Measurements from ENCODE around the gene STARD5.
A peak's percentile ranks its signal among the peaks of the same experiment; 100 is the strongest.
"Not testable (repeated sequence)": the region's sequence is repeated elsewhere in the genome, so short reads cannot be mapped to it uniquely, and the experiment has no call there.

The STARD5 gene, protein sequence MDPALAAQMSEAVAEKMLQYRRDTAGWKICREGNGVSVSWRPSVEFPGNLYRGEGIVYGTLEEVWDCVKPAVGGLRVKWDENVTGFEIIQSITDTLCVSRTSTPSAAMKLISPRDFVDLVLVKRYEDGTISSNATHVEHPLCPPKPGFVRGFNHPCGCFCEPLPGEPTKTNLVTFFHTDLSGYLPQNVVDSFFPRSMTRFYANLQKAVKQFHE

DNA sequence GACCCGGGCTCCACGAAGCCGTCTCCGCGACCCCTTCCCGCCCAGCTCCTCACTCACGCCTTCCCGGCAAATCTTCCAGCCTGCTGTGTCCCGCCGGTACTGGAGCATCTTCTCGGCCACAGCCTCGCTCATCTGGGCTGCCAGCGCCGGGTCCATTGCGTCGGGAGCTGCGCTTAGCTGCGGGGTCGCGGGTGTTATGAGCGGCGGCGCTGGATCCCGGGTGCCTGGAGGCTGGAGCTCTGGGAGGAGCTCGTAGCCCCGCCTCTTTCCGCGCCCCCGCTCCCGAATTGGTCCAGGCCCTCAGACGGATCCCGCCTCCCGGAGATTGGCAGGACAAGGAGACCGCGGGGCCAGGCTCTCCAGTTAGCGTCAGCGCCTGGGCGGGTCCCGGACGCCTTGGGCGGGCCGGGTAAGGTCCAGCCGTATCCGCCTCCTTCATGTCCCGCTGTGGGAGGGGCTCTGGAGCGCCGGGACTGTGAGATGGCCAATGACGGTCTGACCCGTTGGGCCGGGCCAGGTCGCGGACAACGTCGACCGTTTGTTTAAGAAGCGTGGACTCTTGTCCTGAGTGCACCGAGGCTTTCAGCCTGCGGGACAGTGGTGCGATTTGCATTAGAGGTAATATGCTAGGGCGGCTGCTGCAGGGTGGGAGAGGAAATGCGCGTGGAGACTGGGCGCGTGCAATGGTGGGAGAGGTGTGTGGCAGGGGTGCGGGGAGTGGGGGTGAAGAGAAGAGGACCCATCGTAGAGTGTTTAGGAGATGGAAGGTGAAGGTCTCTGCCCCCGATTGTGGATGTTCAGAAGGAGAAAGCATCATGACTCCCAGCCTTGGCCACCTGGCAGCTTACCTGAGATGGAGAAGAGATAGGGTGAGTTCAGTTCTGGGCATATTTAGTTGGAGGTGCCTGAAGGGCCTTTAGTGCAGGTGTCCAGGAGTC, at the start of gene STARD5:
Gene STARD5 (minus strand): TSS at position 198 of the 938 bp plus-strand sequence. CDS start 42 bp downstream, at position 156.
- DNase-seq, result peak; percentile 98

DNA sequence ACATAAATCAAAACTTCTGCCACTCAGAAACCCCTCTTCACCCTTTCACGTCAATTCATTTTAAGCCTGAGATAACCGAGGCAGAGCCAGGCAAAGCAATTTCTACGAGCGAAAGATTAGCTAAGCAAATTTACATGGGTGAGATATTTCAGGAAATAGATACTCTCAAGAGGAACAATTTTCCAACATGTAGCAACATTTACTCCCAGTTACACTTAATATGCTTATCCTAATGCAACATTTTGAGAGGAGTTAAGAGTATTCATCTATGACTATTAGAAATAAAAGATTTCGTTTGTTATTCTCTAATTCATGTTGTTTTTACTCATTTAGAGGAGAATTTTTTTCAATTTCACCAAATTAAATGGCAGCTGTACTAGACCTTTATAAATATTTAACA, 49.2 kb upstream of the STARD5 start:
- DNase-seq, result no peak

DNA sequence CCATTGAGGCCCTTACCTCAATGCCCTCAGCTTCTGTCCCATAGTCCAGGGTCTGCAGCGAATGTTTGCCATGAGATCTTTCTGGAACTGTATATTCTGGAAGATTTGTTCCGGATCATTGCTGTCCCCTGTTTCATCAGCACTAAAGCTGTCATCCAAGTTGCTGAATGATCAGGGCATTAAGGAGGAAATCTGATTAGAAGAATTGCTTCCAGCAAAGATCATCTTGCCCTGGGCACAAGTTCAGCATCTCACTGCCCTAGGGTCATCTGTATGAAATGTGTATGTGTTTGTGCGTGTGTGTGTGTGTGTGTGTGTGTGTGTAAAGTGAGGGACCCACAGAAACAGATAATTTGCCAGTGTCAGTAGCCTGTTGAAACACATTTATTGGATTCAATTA, 48.6 kb upstream of the STARD5 start:
- DNase-seq, result no peak

DNA sequence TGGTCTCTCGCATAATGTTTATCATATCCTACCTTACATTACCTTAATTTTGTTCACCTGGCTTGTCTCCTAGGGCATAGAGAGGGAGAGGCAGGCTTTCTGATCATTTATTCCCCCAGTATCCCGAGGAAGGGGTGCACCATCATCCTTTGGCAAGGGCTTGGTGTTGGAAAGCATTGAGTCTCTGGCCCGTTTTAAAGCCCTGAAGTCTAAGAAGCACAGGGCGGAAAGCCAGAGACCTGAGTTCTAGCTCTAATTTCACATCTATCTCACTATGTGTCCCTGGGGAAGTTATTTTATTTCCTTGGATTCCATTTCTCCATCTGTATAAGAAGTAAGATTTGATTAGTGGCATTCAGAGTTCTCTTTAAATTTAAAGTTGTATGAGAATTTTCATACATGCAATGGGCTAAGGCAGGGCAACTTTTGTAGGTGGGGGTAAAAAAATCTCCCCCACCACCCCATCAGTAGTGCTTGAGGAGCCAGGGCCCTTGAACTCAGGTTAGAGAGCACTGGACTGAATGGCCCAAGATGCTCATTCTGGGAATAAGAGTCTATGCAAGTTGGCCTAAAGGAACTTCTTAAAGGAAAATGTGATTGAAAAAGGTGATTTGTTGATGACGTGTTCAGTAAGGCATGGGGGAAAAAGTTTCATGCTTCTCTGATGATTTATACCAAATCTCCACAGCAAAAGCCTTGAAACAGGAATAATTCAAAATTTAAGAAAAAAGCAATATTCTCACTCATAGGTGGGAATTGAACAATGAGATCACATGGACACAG, 40.0 kb upstream of the STARD5 start:
- DNase-seq, result no peak

DNA sequence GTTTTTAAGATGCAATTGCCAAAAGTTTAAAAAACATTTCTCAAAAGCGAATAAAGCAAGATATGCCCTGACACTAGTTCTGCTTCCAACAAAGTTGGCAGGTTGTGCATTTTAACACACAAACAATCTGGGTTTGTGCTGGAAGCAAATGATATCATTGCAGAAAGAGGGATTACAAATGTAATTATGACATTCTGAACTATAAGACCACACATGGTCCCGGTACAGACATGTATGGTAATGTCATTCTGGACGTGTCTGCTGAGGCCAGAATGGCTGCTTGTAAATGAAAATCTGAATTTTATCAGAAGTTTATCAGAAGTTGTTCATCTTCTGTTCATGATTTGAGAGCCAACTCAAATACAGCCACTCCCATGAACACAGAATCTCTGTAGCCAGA, 39.3 kb upstream of the STARD5 start:
- no peak for DNase-seq

DNA sequence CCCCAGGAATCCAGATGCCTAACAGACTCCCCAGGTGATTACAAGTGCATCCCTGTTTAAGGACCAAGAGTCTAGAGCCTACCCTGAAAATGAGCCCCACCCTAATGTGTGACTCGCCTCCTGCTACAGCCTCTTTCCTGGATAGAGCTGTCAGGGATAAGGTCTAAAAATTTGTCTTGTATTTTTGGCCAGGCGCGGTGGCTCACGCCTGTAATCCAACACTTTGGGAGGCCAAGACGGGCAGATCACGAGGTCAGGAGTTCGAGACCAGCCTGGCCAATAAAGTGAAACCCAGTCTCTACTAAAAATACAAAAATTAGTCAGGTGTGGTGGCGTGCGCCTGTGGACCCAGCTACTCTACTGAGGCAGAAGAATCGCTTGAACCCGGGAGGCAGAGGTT, 38.8 kb upstream of the STARD5 start:
- no peak for DNase-seq

DNA sequence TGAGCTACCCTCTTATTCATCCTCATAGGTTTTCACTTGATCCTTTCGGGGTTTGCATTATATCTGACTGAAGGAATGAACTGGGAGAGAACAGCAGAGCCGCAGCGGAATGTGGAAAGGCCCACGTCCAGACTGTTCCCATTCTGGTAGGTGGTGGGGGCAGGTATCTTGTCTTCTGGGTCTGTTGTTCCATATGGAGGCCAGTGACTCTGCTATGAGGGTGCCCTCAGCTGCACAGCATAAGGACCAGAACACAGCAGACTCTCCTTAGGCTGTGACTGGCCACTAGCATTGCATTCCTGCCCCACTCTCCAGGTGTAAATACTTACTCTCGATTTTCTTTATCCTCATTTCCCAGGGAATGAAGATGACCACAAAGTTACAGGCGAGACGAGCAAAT, 38.0 kb upstream of the STARD5 start:
- DNase-seq, result no peak

DNA sequence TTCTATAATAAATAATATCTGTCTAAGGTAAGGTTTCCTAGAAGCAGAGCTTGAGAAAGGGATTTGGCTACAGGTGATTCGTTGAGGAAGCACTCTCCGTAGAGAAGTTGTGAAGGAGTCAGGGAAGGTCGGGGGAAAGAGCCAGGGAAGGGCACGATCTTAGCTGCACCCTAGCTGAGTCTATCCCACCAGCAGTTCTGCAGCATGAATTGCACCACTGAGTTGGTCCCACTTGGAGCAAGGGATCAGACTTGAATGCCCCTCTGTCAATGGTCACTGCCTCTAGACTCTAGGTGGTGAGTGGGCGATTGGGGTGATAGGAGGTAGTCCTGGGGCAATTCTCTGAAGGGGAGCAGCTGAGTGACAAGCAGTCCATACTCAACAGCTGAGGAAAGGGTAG, 36.5 kb upstream of the STARD5 start:
- DNase-seq, result no peak

DNA sequence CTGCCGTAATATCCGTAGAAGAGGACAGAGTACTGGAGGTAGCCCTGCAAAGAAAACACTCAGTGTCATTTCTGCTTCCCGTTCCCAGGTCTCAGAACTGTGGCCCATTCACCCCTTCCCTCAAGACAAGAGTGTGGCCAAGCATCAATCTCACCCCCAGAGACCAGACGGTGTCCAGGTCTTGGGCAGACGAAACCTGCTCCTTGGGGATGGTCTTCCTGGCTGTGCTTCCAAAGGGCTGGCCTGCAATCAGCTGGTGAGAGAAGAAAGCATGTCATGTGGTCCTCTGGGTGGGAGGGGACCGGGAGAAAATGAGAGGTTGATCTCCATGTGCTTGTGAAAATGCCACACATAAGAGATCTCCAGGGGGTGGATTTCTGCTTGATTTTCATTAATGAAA, 34.3 kb upstream of the STARD5 start:
- DNase-seq, result no peak

DNA sequence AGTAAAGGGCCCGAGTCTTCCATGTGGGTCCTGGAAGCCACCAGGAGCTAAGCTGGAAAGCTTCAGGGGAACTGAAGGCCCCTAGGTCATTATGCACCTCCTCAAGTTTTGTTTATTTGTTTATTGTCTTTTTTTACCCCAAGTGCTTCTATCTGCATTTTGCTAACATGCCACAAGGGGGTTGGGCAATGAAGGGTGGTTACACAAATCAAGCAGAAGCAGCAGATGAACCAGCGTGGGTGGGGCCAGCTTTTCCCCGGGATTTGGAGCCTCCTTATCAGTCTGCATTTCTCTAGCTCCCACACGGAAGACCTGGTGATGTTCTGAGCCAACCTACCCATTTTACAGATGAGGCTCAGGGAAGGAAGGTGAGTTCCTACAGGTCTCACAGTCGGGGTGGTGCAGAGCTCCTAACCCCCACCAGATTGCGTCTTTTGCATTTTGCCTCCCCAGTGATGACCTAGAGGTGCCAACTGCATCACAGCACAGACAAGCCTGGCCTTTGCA, 33.3 kb upstream of the STARD5 start:
- DNase-seq, result no peak

DNA sequence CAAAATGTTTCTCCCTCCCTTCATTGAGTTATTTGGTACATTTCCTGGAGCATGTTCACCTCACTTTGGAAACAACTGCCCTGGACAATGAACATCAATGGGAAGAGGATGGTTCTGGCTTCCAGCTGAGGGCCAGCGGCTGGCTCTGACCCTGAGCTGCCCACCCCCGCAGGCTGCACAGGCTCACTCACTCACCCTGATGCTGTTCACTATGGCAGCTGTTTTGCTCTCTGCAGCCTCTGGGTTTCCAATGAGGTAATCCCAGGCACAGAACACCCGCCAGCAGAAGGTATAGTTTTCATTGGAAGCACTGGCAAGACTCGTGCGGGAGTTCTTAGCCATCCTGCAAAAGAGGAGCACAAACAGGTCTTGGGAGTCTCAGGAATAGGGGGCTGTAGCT, 32.3 kb upstream of the STARD5 start:
- DNase-seq, result no peak

DNA sequence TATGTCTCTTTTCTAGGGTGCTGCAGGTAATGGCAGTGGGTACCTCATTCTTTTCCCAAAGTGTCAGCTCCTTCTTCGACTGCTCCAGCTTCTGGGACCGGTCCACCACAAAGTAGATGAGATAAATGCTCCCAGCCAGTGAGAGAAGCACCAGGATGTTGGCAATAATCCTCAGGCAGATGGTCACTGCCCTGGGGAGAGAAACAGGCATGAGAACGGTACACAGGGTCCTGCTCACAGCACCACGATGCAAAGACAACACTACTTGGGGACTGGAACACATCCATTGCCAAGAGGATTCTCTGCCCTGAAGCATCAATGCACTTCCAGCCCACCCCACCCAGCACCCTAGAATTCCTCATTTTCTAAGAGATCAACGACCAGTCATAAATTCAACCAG, 27.7 kb upstream of the STARD5 start:
- no peak for DNase-seq

DNA sequence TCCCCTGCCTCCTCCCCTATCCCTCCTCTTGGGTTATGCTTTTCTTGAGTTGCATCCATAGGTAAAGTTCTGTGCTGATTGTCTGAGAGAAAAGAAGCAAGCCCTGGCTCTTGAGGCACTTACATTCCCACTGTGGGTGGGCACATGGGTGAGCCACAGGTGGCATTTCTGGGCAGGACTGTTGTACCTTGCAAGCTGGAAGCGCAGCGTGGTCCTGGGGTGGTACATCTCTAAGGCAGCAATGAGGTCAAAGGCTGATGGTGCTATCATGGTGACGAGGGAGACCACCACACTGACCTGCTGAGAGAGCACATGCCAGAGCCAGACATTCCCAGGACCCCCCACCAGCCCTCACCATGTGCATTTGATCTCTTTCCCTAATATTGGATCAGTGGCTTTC, 25.3 kb upstream of the STARD5 start:
- DNase-seq, result no peak

DNA sequence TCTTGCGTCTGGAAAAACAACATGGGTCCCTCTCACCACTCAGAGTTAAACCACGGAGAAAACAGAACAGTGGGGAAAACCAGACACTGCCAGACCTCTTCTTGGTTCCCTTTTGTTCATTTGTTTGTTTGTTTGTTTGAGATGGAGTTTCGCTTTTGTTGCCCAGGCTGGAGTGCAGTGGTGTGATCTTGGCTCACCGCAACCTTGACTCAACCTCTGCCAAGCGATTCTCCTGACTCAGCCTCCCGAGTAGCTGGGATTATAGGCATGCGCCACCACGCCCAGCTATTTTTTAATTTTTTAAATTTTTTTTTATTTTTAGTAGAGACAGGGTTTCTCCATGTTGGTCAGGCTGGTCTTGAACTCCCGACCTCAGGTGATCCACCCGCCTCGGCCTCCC, 24.8 kb upstream of the STARD5 start:
- DNase-seq, result not testable (repeated sequence)

DNA sequence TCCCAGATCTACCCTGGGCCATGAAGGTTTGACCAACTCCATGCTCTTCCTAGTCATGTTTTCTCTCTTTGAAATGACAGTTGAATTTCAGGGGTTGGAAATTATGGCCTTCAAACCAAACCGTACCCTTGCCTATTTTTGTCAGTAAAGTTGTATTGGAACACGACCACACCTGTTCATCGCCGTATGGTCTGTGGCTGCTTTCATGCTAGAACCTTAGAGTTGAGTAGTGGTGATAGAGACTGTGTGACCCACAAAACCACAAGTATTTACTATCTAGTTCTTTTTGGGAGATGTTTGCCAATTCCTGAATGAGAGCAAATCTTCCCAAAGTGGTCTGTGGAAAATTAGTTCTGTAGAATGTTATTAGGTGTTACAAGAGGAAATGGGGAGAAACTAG, 24.0 kb upstream of the STARD5 start:
- DNase-seq, result no peak

DNA sequence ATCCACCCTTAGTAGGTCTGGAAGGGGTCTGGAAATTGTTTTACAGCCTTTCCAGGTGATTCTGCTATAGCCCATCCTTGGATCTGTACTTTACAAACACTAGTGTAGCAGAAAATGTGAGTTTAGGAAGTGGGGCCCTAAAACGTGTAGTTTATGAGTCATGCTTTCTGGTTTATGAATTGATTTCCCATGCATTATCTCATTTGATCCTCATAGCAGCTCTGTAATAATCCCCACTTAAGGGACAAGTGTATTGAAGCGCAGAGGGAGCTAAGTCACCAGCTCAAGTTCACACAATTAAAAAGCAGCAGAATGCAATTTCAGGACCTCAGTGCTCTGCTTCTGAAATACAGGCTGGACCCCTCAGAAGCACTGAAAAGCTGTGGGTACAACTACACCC, 22.7 kb upstream of the STARD5 start:
- no peak for DNase-seq

DNA sequence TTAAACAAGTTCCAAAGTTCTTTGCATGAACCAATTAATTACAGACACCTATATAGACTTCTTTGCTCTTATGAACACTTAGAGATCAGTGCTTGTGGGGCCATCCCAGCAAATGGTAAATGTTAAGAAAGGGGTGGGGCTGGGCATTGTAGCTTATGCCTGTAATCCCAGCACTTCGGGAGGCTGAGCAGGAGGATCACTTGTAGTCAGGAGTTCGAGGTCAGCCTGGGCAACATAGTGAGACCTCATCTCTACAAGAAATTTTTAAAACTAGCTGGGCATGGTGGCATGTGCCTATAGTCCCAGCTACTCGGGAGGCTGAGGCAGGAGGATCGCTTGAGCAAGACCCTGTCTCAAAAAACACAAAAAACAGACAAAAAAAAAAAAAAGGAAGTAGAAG, 19.4 kb upstream of the STARD5 start:
- no peak for DNase-seq

DNA sequence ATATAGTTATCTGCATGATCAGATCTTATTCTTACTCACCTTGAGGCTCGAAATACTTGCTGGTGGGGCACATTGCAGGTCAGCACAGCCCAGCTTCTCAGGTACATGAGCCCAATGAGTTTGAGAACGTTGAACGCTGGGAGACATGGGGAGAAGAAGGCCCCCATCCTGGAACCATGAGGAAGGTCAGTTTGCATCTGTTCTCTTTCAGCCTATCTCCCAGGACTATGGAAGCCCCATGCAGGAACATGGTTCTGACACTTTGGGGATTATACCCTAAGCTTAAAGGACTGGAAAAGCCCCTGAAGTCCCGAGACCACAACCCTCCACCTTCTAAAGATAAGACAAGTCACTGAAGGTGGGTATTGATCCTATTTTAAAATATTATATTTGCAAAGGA, 17.4 kb upstream of the STARD5 start:
- DNase-seq, result no peak

DNA sequence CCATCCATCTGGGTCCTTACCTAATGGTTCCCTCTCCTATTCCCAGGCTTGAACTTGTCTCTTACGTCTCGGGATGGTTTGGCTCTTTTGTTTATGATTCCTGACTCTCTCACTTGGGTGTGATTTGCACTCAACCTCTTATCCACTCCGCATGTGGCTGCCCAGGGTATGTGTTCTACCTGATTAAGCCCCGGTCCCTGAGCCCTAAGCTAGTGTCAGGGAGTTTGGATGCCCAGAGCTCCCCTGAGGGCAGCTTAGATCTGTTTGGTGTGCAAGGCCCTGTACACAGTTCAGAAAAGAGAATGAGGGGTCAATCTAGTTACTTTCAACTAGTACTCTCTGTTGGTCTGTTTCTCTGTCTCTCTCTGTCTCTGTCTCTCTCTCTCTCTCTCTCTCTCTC, 15.9 kb upstream of the STARD5 start:
- no peak for DNase-seq

DNA sequence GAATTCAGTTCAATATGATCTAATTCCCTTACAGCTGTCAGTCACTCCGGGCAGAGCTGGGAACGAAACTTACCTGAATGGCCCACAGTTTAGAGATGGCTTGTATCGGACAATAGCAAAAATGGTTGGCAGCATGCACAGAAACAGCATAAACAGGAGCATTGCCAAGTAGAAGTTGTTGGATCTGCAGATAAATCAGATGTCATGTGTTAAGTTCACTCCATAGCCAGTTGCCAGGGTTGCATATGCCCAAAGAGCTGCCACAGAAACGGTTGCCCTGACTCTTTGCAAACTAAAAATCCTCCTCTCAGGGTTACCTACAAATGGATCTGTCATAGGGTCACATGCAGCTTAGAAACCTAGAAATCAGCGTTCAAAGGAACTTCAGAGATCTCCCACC, 15.4 kb upstream of the STARD5 start:
- DNase-seq, result no peak

DNA sequence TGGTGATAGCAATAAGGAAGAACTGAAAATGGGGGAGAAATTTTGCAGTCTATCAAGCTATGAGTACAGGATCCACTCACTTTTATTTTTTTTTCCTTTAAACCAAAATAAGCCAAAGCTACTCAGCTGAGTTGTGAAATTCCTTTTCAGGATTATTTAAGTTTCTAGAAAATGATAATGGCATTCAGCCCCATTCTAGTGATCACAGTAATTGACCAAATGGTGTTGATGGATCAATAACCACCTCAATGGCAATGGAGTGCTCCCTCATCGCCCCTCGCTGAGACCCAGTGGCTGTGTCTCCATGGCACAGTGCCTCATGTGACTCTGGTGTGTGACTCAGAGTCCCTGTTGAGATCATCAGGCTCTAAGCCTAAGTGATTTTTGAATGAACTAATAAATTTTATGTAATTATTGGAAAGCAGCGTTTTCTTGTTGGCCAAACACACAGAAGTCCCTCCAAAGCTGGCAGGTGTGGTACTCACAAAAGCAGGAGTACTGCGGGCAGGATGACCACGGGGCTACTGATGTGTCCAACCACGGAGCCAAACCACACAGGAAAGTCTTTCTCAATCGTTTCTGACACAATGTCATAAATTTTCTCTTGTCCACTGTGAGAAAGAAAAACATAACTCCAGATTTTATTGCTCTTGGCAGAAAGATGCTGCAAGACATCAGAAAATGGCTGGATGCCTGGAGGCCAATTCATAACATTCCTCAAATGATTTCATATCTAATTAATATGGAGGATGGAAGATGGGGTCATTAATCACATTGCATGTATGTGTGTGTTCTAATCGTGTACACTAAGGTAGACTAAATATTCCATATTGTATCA, 14.4 kb upstream of the STARD5 start:
- DNase-seq, result no peak

DNA sequence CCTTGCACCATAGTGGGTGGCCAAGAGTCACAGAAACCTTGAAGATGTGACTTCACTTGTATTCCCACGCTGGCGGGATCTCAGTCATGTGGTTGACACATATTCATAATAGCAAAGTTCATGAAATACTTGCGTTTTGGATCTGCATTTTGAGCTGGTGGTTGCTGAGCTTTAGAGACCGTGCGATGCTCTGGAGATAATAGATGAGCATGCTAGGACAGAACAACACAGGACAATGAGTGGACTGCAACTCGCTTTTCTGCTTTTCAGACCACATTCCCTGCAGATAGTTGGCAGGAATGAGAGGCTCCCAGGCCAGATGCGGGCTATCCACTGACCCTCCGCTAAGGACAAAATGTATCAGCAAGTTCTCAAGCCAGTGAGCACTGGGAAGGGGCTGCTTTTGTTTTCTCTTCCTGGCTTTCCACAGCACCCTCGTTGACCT, 13.8 kb upstream of the STARD5 start:
- no peak for DNase-seq

DNA sequence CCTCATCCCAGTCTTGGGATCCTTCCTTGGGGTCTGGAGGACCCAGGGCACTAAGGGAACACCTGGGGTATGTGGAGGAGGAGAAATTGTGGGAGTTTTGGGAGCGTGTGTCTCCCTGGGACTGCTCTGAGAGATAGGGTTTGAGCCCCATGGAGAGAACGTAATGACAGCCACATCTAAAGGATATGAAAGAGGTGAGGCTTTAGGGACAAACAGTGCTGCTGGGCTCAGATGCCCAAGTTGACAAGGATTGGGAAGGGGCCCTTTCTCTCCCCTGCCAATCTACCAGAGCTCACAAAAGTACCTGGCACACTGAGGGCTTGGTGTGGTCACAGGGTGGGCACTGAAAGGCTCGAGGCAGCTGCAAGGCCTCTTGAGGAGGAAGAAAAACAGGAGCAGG, 13.3 kb upstream of the STARD5 start:
- no peak for DNase-seq
